GM12878 (cell line): ENCODE measurements around the gene MPV17. TPM values are rescaled to one million over a fixed set of nuclear protein-coding genes. Genes with fewer than 3 reads are reported as not detected.

Experiments used
- ATAC-seq: fragments of 200-7000 bp; cut with Tn5 transposase; 3 replicates; pipeline ENCODE4 v1.9.1; 2020; ENCODE audit warnings: mild to moderate bottlenecking, moderate library complexity
- BruUV-seq: library from RNA; stranded (reverse); fragments of 400-500 nt; replicated peaks from 2 replicates; lab custom pipeline; 2021; lab: Mats Ljungman, UMichigan
- CTCF ChIA-PET: fragments of 300-600 bp; sonication (Branson Sonifier 250); formaldehyde crosslinking; extraction: SDS; loops from one replicate; lab custom pipeline; 2021; ENCODE audit warnings: inconsistent platforms; lab: Yijun Ruan, JAX
- POLR2A ChIA-PET: fragments of 350-600 bp; formaldehyde crosslinking; extraction: SDS; loops from one replicate; lab custom pipeline; 2021; ENCODE audit warnings: inconsistent platforms; lab: Charles Lee
- RAD21 ChIA-PET: fragments of 300-600 bp; sonication (Branson Sonifier 250); formaldehyde crosslinking; loops from one replicate; lab custom pipeline; 2023; ENCODE audit warnings: antibody characterized with exemption; ENCODE audit not compliant: unreplicated experiment; lab: Charles Lee
- SMC1A ChIA-PET: fragments of 300-600 bp; sonication (Branson Sonifier 250); formaldehyde crosslinking; loops from one replicate; lab custom pipeline; 2023; ENCODE audit not compliant: unreplicated experiment, uncharacterized antibody; lab: Charles Lee
- DNase-seq: peaks from one replicate; pipeline ENCODE4 v3.0.0-alpha.2; 2011; ENCODE audit warnings: low read depth, low spot score
- FAIRE-seq: peaks from 3 replicates; lab custom pipeline; 2011; peaks lifted over from hg19 to GRCh38; lab: Jason Lieb, UNC
- H2AFZ ChIP-seq: 2 replicates; pipeline ENCODE4 v1.6.0; 2011; ENCODE audit warnings: low read depth, low read length, control low read depth; ENCODE audit not compliant: control insufficient read depth
- H3K27ac ChIP-seq: 2 replicates; pipeline ENCODE4 v1.5.1; 2011; ENCODE audit warnings: control low read depth; ENCODE audit not compliant: control insufficient read depth, insufficient read depth
- H3K27me3 ChIP-seq, 2 experiments: replicated peaks in 1 of 2; 2 replicates each; pipeline versions ENCODE4 v1.6.0 to v1.6.1; 2011; ENCODE audit warnings: low read length in 1 of 2; ENCODE audit not compliant: control insufficient read depth in 2 of 2, insufficient read depth in 2 of 2
- H3K36me3 ChIP-seq, 2 experiments: 2 replicates each; pipeline ENCODE4 v1.5.1; 2011; ENCODE audit warnings: low read length in 1 of 2; ENCODE audit not compliant: control insufficient read depth in 2 of 2, insufficient read depth in 2 of 2
- H3K4me1 ChIP-seq: 2 replicates; pipeline ENCODE4 v1.6.1; 2011; ENCODE audit warnings: mild to moderate bottlenecking, low read length, moderate library complexity, mixed read lengths; ENCODE audit not compliant: control insufficient read depth, insufficient read depth
- H3K4me2 ChIP-seq: 2 replicates; pipeline ENCODE4 v1.6.0; 2011; ENCODE audit warnings: control low read depth; ENCODE audit not compliant: control insufficient read depth, insufficient read depth
- H3K4me3 ChIP-seq: fragments of 200-600 bp; sonication (generic); 2 replicates; pipeline ENCODE4 v1.5.1; 2016
- H3K79me2 ChIP-seq: 2 replicates; pipeline ENCODE4 v1.6.0; 2011; ENCODE audit warnings: low read length; ENCODE audit not compliant: control insufficient read depth, insufficient read depth
- H3K9ac ChIP-seq: 2 replicates; pipeline ENCODE4 v1.8.0; 2011; ENCODE audit warnings: low read length, control low read depth, mixed read lengths; ENCODE audit not compliant: control insufficient read depth, insufficient read depth
- H3K9me3 ChIP-seq: replicated peaks from 3 replicates; pipeline ENCODE4 v1.5.1; 2011; ENCODE audit warnings: mild to moderate bottlenecking, low read length; ENCODE audit not compliant: control insufficient read depth, insufficient read depth
- H4K20me1 ChIP-seq: 2 replicates; pipeline ENCODE4 v1.6.0; 2011; ENCODE audit not compliant: control insufficient read depth, insufficient read depth
- ATF7 ChIP-seq: fragments of 450-650 bp; IDR thresholded peaks from 2 replicates; pipeline ENCODE4 v1.6.1; 2016; ENCODE audit warnings: low read depth, mild to moderate bottlenecking
- CBX5 ChIP-seq: sonication (generic); IDR thresholded peaks from 2 replicates; pipeline ENCODE4 v1.6.1; 2016; ENCODE audit warnings: low read depth, moderate library complexity, mild to moderate bottlenecking, inconsistent platforms
- CEBPB ChIP-seq, 2 experiments: fragments of 150-350 bp in 1 of 2; IDR thresholded peaks; 2 replicates each; pipeline ENCODE4 v1.6.1; 2012 to 2014; ENCODE audit warnings: low read depth in 2 of 2, low read length in 2 of 2, borderline replicate concordance in 1 of 2, inconsistent platforms in 1 of 2
- CHD4 ChIP-seq: fragments of 200-600 bp; sonication (generic); IDR thresholded peaks from 2 replicates; pipeline ENCODE4 v1.6.1; 2016; ENCODE audit warnings: mild to moderate bottlenecking
- GABPA ChIP-seq: IDR thresholded peaks from 2 replicates; pipeline ENCODE4 v1.6.1; 2014; ENCODE audit warnings: antibody characterized with exemption, low read depth, mild to moderate bottlenecking, inconsistent platforms
- HDAC6 ChIP-seq: fragments of 200-600 bp; sonication (generic); IDR thresholded peaks from one replicate; pipeline ENCODE4 v1.8.0; 2017; ENCODE audit warnings: antibody characterized with exemption; ENCODE audit not compliant: unreplicated experiment
- NFYB ChIP-seq: IDR thresholded peaks from 2 replicates; pipeline ENCODE4 v1.6.1; 2011; ENCODE audit warnings: low read depth, mild to moderate bottlenecking, low read length, improper control_type of control experiment, moderate library complexity; ENCODE audit not compliant: insufficient read depth
- SPI1 ChIP-seq: IDR thresholded peaks from 2 replicates; pipeline ENCODE4 v1.6.1; 2011; ENCODE audit warnings: low read depth, mild to moderate bottlenecking, low read length, moderate library complexity, borderline replicate concordance; ENCODE audit not compliant: insufficient read depth
- SRF ChIP-seq, 2 experiments: IDR thresholded peaks; 2 replicates each; pipeline ENCODE4 v1.6.1; 2011; ENCODE audit warnings: low read depth in 2 of 2, low read length in 2 of 2, mild to moderate bottlenecking in 1 of 2, moderate library complexity in 1 of 2
- SUPT20H ChIP-seq: IDR thresholded peaks from 2 replicates; pipeline ENCODE4 v1.6.1; 2011; ENCODE audit warnings: low read depth, mild to moderate bottlenecking, low read length, moderate library complexity, borderline replicate concordance; ENCODE audit not compliant: control insufficient read depth
- SUZ12 ChIP-seq: fragments of 200-600 bp; sonication (generic); IDR thresholded peaks from one replicate; pipeline ENCODE4 v1.6.1; 2018; ENCODE audit warnings: antibody characterized with exemption, mild to moderate bottlenecking; ENCODE audit not compliant: unreplicated experiment
- ZNF24 ChIP-seq: fragments of 450-650 bp; IDR thresholded peaks from 2 replicates; pipeline ENCODE4 v1.6.1; 2017; ENCODE audit warnings: antibody characterized with exemption, mild to moderate bottlenecking
- WGBS: methylation state at CpG from one replicate; pipeline ENCODE4 v1.1.6; 2016; ENCODE audit warnings: low lambda C conversion rate; ENCODE audit not compliant: insufficient replicate concordance, insufficient coverage; ENCODE audit errors: missing lambda C conversion rate; 5-methylcytosine and 5-hydroxymethylcytosine counted together
- in situ Hi-C: fragments of 300-500 bp; cut with MboI; formaldehyde crosslinking; loops from 9 replicates; pipeline ENCODE4 v1.14.3; 2018; ENCODE audit warnings: mixed read lengths
- intact Hi-C: fragments of 100-400 bp; cut with micrococcal nuclease; formaldehyde crosslinking; loops from one replicate; pipeline ENCODE4 v1.14.2; 2022; ENCODE audit not compliant: unreplicated experiment
- polyA plus RNA-seq, 11 experiments: library from polyadenylated mRNA; depleted of rRNA in 4 of 11; unstranded in 6 of 11; stranded (reverse) in 5 of 11; fragments of >200 nt; fragmentation: Nextera tagmentation in 4 of 11; fragmentation: Illumina TruSeq in 1 of 11; extraction: Ambion mirVana in 4 of 11; extraction: Trizol in 1 of 11; gene quantifications; 1 replicate in 1 of 11; 2 replicates in 10 of 11; pipeline versions ENCODE4 v1.2.1 to v1.2.3, GENCODE V29; 2011 to 2016; ENCODE audit warnings: inconsistent platforms in 2 of 11, missing spikeins in 2 of 11, low read depth in 1 of 11
- total RNA-seq, 4 experiments: library from RNA; depleted of rRNA in 3 of 4; stranded (reverse); fragments of >200 nt in 3 of 4; fragmentation: Illumina TruSeq in 1 of 4; extraction: Trizol in 1 of 4; gene quantifications; 2 replicates each; pipeline versions ENCODE4 v1.2.1 to v1.2.3, GENCODE V29; 2013 to 2021
- TF ChIP-seq, protein P1 (sequence below): fragments of 450-650 bp; IDR thresholded peaks from 2 replicates; pipeline ENCODE4 v1.6.1; 2017; ENCODE audit warnings: mild to moderate bottlenecking, moderate library complexity
- TF ChIP-seq, protein P2 (sequence below): fragments of 450-650 bp; IDR thresholded peaks from 2 replicates; pipeline ENCODE4 v1.6.1; 2017; ENCODE audit warnings: mild to moderate bottlenecking

MPV17 gene
- total and polyA plus RNA-seq, 10 of the 15 experiments (the other 5 are each of a cell fraction or from before 2014, with no cell fraction given) = 63.4 to 143 (median 89.0) TPM

DNA sequence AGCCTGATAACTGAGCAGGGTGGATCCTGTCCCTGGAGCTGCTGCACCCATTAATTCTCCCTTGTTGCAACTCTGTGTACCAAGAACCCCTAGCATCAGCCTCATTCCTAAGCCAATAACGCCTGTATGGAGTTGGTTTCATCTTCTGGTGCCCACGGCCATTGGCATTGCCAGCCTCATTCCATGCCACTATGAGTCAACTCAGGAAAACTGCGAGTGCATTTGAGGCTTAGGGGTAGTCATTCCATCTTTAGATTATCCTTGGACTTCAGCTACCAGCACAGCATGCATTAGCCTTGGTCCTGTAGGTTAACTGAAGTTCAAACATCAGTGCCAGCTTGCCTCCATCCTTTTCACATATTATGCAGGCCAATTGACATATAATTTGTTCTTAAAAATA is 42.1 kb downstream of the MPV17 start:
- DNase-seq (no peak), ATAC-seq (no peak), FAIRE-seq (no peak)
- Histone ChIP-seq H3K4me2 (no peak overlapping the region), H3K4me1 (no peaks in the 10 kb centered on the region), H4K20me1 (no peaks in the 10 kb centered on the region), H3K9ac (no peak overlapping the region), H2AFZ (no peak overlapping the region), H3K4me3 (no peak overlapping the region), H3K36me3 (no peaks in the 10 kb centered on the region), H3K27me3 (peaks cover 0 to 6% of the 10 kb centered on the region in 2 experiments; a peak in 2 of 4 replicates), H3K9me3 (no peaks in the 10 kb centered on the region), H3K79me2 (no peaks in the 10 kb centered on the region), H3K27ac (no peak overlapping the region)
- RAD21 ChIA-PET = interaction anchor here (1.0 to 4.1 kb wide), 7 partner anchors 10 to 435 kb away, joined by 3 to 39 read pairs (median 16); no protein-coding TSS in a partner anchor
- POLR2A ChIA-PET = no interaction called here
- intact Hi-C loops = loop anchor here (1.0 to 10.0 kb wide), 3 partner anchors 106 to 320 kb away; no protein-coding TSS in a partner anchor
- SMC1A ChIA-PET = interaction anchor here (1.3 to 3.9 kb wide), 6 partner anchors 22 to 324 kb away, joined by 4 to 21 read pairs (median 14); no protein-coding TSS in a partner anchor
- no peak for TF ChIP-seq SUZ12
- TF ChIP-seq, protein P1, sequence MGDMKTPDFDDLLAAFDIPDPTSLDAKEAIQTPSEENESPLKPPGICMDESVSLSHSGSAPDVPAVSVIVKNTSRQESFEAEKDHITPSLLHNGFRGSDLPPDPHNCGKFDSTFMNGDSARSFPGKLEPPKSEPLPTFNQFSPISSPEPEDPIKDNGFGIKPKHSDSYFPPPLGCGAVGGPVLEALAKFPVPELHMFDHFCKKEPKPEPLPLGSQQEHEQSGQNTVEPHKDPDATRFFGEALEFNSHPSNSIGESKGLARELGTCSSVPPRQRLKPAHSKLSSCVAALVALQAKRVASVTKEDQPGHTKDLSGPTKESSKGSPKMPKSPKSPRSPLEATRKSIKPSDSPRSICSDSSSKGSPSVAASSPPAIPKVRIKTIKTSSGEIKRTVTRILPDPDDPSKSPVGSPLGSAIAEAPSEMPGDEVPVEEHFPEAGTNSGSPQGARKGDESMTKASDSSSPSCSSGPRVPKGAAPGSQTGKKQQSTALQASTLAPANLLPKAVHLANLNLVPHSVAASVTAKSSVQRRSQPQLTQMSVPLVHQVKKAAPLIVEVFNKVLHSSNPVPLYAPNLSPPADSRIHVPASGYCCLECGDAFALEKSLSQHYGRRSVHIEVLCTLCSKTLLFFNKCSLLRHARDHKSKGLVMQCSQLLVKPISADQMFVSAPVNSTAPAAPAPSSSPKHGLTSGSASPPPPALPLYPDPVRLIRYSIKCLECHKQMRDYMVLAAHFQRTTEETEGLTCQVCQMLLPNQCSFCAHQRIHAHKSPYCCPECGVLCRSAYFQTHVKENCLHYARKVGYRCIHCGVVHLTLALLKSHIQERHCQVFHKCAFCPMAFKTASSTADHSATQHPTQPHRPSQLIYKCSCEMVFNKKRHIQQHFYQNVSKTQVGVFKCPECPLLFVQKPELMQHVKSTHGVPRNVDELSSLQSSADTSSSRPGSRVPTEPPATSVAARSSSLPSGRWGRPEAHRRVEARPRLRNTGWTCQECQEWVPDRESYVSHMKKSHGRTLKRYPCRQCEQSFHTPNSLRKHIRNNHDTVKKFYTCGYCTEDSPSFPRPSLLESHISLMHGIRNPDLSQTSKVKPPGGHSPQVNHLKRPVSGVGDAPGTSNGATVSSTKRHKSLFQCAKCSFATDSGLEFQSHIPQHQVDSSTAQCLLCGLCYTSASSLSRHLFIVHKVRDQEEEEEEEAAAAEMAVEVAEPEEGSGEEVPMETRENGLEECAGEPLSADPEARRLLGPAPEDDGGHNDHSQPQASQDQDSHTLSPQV = no peak
- no peak for TF ChIP-seq SPI1
- no peak for TF ChIP-seq SUPT20H
- TF ChIP-seq HDAC6 = no peak
- no peak for TF ChIP-seq SRF (IDR thresholded peaks at IDR 0.05; ENCODE audit: low read depth in 2 of 2, low read length in 2 of 2)
- TF ChIP-seq NFYB = no peak
- TF ChIP-seq CHD4 = no peak
- no peak for TF ChIP-seq CBX5
- no peak for TF ChIP-seq GABPA
- TF ChIP-seq ATF7 = no peak
- no peak for TF ChIP-seq ZNF24
- TF ChIP-seq, protein P2, sequence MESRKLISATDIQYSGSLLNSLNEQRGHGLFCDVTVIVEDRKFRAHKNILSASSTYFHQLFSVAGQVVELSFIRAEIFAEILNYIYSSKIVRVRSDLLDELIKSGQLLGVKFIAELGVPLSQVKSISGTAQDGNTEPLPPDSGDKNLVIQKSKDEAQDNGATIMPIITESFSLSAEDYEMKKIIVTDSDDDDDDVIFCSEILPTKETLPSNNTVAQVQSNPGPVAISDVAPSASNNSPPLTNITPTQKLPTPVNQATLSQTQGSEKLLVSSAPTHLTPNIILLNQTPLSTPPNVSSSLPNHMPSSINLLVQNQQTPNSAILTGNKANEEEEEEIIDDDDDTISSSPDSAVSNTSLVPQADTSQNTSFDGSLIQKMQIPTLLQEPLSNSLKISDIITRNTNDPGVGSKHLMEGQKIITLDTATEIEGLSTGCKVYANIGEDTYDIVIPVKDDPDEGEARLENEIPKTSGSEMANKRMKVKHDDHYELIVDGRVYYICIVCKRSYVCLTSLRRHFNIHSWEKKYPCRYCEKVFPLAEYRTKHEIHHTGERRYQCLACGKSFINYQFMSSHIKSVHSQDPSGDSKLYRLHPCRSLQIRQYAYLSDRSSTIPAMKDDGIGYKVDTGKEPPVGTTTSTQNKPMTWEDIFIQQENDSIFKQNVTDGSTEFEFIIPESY = no peak
- no peak for TF ChIP-seq CEBPB (IDR thresholded peaks at IDR 0.05; ENCODE audit: borderline replicate concordance in 1 of 2, low read depth in 2 of 2, low read length in 2 of 2)
- whole genome bisulfite sequencing = 4% methylated on average over 3 of the region's 3 CpGs
- CTCF ChIA-PET = interaction anchor here (0.7 to 9.6 kb wide), 19 partner anchors 8 to 321 kb away, joined by 3 to 132 read pairs (median 7); partner anchors contain the start of genes ATRAID, KHK and SLC5A6
- no TSS peak for BruUV-seq
- in situ Hi-C loops = loop anchor here (5.0 kb wide), 2 partner anchors 184 to 319 kb away; no protein-coding TSS in a partner anchor
